GM08714 (cell line): ENCODE data around the gene SRRM3.
A peak's percentile ranks its signal among the peaks of the same experiment; 100 is the strongest.
"Not testable (repeated sequence)": the region's sequence is repeated elsewhere in the genome, so short reads cannot be mapped to it uniquely, and the experiment has no call there.

Experiments used
- H3K4me3 ChIP-seq: fragments of 200-500 bp; sonication (Bioruptor generic); 2 replicates; pipeline ENCODE4 v1.5.1; 2014; ENCODE audit warnings: mild to moderate bottlenecking, low read length, inconsistent platforms
- ZNF274 ChIP-seq: IDR thresholded peaks from 2 replicates; pipeline ENCODE4 v1.6.1; 2012; ENCODE audit warnings: mild to moderate bottlenecking, low read depth, low read length

The SRRM3 gene

DNA sequence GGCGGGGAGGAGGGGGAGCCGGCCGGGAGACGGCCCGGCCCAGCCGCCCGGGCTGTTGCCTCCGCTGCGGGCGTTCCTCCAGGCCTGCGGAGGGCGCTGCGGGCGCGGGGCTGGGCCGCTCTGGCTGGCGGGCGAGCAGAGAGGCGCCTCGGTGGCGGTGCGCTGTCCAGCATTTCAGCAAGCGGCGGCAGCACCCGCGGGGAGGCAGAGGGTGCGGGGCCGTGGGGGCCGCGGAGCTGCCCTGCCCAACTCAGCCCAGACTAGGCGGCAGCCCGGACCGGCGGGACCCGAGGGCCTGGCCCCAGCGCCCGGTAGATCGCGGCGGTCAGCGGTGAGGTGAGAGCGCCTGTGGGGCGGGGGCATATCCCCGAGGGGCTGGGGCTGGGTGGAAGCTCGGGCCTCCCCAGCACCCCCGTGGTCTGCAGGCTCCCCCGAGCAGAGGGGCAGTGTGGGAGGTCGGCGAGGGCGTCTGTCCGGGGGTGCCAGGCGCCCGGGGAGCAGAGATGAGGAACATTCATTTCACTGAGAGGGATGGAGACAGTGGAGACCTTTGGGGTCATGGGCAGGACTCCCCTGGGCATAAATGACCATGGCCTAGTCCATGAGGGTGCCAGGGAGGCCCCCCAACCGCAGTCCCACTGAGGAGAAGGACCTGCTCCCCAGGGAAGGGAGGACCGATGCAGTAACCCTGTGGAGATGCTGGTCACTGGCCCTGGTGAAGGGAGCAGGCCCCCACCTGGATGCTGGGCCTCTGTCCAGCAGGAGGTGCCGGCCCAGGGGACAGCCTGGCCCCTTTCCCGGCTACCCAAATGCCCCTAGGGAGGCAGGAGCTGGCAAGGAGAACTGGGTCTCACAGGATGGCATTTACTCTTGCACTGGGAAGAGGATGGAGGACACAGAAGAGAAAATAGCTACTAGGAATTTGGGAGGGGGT is at the start of gene SRRM3:
Gene SRRM3, plus strand, starts transcription at position 165 of the 934 bp plus-strand sequence. CDS start 33,171 bp downstream, outside the sequence.
- H3K4me3 ChIP-seq, result no peak within 1 kb of the TSS
- TF ChIP-seq ZNF274, result no peak

GRCh38 chr7:76151932-76152331 is 49.8 kb upstream of the SRRM3 start:
- TF ChIP-seq ZNF274, result no peak

DNA sequence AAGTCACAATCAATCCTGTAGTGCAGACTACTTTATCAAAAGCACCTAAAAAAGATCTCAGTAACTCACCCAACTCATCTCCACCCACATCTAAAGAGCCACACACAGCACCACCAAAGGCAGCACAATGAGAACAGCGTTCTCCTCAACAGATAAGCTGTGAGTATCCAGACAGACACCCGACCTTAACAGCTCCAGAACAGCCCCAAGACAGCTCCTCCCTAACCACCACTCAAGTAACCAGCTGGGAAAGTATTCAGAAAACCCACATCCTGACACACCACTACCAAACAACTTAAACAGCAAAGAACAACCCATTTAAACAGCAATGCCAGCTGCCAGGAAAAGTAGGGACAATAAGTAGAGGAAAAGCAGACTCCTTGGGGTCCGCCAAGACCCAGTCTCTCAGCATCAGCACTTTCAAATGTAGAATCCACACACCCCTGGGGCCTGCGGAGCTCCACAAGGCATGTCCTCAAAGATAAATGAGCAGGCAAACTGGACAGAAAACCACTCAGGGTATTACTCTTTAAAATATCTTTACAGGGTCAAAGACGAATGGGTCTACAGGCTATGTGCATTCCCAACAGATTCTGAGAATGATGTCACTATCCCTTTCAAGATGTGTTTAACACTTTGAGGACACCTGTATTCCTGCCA is 48.0 kb upstream of the SRRM3 start:
- H3K4me3 ChIP-seq, result not testable (repeated sequence)

More at GRCh38 chr7:76151932-76152331, 49.8 kb upstream of the SRRM3 start:
- H3K4me3 ChIP-seq, result no peak overlapping the region

- H3K4me3 ChIP-seq, result no peak overlapping the region
- no peak for TF ChIP-seq ZNF274
Measured at GRCh38 chr7:76155938-76156337, 45.8 kb upstream of the SRRM3 start.

DNA sequence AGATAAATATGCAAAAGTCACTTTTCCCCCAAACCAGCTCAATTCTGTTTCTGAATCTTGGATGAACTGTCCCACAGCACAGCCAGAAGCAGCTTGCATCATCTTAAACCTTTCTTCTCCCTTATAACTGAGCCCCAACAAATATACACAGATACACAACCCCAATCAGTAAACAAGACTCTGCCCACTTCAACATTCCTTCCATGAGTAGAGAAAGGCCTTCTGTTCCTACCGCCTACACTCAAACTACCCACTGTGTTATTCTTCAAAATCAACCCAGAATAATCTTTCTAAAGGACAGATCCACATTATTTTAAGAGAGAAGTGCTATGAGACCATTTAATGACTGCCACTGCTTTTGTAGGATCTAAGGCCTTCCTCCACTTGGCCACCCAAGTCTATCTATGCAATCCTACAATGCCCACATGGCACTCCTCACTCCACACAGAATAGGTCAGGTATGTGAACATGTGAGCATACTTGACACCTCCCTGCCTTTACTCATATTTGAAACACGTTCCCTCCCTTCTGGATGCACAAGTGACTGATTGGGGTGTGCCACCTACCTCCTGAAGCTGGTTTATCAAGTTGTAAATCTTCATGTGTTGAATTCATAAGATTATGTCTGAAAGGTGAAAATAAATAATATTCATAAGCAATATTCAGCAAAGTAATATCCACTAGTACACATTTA is 44.6 kb upstream of the SRRM3 start:
- not testable (repeated sequence) for H3K4me3 ChIP-seq

DNA sequence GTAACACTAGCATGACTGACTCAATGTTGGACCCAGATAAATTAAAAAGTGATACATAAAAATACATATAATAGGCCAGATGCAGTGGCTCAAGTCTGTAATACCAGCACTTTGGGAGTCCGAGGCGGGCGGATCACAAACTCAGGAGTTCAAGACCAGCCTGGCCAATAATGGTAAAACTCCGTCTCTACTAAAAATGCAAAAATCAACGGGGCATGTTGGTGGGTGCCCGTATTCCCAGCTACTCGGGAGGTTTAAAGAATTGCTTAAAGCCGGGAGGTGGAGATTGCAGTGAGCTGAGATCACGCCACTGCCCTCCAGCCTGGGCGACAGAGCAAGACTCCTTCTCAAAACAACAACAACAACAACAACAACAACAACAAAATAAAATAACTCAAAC is 43.3 kb upstream of the SRRM3 start:
- H3K4me3 ChIP-seq, result not testable (repeated sequence)

DNA sequence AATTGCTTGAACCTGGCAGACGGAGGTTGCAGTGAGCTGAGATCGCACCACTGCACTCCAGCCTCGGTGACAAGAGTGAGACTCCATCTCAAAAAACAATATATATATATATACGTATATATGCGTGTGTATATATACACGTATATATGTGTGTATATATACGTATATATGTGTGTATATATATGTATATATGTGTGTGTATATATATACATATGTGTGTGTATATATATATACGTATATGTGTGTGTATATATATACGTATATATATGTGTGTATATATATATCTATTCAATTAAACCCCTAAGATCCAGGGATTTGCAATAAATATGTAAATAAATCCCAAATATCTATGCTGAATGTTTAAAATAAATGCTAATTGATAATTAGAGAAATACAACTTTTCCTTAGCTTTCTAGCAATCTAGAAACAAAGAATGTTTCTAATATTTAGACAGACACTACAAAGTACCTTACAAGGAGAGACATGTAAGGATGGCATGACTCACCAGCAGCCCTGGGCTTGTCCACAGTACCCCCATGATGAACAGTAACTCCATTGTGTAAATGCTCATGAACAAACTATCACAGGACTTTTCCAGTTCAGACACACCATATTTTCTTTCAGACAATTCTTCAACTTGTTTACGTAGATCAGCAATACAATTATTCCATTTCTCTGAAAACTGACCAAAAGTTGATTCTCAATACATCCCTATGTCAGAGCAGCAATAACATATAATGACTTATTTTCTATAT is 39.1 kb upstream of the SRRM3 start:
- not testable (repeated sequence) for H3K4me3 ChIP-seq

DNA sequence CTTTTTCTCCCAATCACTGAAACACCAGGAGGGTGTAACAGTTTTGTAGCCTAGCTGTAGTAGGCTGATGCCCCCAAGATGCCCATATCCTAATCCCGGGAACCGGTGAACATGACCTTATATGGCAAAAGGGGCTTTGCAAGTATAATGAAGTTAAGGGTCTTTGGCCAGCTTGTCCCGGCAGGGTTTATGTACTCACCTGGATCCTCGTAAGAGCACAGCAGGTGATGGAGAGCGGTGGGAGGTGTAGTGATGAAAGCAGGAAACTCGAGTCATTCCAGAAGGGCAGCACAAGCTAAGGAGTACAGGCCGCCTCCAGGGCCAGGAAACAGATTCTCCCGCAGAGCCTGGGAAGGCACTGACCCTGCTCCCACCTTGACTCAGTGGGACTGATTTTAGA is 37.9 kb upstream of the SRRM3 start:
- not testable (repeated sequence) for H3K4me3 ChIP-seq

- no peak overlapping the region for H3K4me3 ChIP-seq
- no peak for TF ChIP-seq ZNF274
Measured at GRCh38 chr7:76165106-76165972, 36.4 kb upstream of the SRRM3 start.

DNA sequence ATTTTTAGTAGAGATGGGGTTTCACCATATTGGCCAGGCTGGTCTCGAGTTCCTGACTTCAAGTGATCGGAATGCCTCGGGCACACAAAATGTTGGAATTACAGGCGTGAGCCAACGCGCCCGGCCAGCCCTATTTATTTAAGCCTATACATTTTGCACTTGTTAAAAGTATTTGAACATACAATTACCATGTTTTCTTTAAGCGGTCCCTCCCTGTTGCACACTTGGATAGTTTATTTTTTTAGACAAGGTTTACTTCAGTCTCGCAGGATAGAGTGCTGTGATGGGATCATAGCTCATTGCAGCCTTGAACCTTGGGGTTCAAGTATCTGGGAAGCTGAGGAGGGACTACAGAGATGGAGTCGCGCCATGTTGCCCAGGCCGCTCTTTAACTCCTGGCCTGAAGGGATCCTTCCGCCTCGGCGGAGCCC is 35.7 kb upstream of the SRRM3 start:
- H3K4me3 ChIP-seq, result peak overlapping the region; percentile 62; the same call in 1 of the 2 replicates
- no peak for TF ChIP-seq ZNF274

- TF ChIP-seq ZNF274, result no peak
- H3K4me3 ChIP-seq, result peak overlapping the region; percentile 62; the same call in 1 of the 2 replicates
Measured at GRCh38 chr7:76166404-76167255, 35.1 kb upstream of the SRRM3 start.

DNA sequence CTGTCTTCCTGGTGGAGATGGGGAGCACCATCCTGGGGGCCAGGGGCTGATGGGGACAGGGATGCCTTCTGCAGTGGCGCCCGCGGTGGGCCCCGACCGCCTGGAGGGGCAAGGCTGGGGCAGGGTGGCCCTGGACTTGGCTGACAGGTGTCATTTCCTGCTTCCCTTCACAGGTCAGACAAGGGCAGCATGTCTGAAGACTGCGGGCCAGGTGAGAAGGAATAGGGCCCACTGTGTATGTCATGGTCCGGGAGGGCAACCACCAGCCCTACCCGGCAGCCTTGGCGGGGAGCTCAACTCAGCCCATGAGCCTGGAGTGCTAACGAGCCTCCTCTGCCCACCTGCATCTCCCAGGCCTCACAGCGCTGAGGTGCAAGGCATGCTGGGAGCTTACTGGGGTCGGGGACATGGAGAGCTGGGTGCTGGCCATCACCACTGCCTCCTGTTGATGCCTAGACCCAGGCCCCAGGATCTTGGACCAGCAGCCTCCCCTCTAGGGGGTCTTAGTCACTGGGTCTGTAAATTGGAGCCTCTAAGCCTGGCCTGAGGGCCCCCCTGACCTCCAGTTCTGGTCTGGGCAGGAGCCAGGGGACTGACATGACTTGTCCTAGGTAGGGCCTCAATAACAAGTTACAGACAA is 28.0 kb upstream of the SRRM3 start:
- no peak for TF ChIP-seq ZNF274
- no peak overlapping the region for H3K4me3 ChIP-seq

DNA sequence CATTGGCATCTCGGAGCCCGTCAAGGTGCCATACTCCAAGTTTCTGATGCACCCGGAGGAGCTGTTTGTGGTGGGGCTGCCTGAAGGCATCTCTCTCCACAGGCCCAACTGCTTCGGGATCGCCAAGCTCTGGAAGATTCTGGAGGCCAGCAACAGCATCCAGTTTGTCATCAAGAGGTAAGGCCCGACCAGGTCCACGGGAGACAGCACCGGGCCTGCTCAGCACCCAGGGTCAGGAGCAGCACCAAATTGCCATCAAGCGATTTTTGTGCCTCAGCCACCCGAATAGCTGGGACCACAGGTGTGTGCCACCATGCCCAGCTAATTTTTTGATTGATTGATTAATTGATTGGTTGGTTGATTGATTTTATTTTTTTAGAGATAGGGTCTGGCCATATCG is 24.7 kb upstream of the SRRM3 start:
- H3K4me3 ChIP-seq, result not testable (repeated sequence)
